PC-9 (cell line): ENCODE data around the gene OSTN. TPM values are rescaled to one million over a fixed set of nuclear protein-coding genes. Genes with fewer than 3 reads are reported as not detected.

Experiments
- BruUV-seq: library from RNA; stranded (reverse); fragments of 400-500 nt; replicated peaks from 2 replicates; lab custom pipeline; 2021; lab: Mats Ljungman, UMichigan
- CTCF ChIA-PET: fragments of 300-600 bp; sonication (Branson Sonifier 250); formaldehyde crosslinking; loops from one replicate; lab custom pipeline; 2022; ENCODE audit warnings: antibody characterized with exemption; lab: Charles Lee
- POLR2A ChIA-PET: fragments of 300-600 bp; sonication (Branson Sonifier 250); formaldehyde crosslinking; loops from one replicate; lab custom pipeline; 2022; ENCODE audit warnings: antibody characterized with exemption; ENCODE audit not compliant: unreplicated experiment; lab: Charles Lee
- DNase-seq, 2 experiments: peaks; one replicate each; pipeline versions ENCODE4 v3.0.0 to v3.0.0-alpha.2; 2015 to 2022; ENCODE audit warnings: mixed read lengths in 1 of 2
- H2AFZ ChIP-seq: fragments of 200-600 bp; sonication (generic); 2 replicates; pipeline ENCODE4 v1.8.1; 2017; ENCODE audit warnings: antibody characterized with exemption
- H3F3A ChIP-seq: fragments of 200-600 bp; sonication (generic); 2 replicates; pipeline ENCODE4 v1.8.1; 2017; ENCODE audit warnings: antibody characterized with exemption, mild to moderate bottlenecking, low read depth; ENCODE audit not compliant: insufficient read depth
- H3K27ac ChIP-seq: fragments of 200-600 bp; sonication (generic); 2 replicates; pipeline ENCODE4 v1.6.1; 2016; ENCODE audit warnings: mixed run types
- H3K27me3 ChIP-seq: fragments of 200-600 bp; sonication (generic); 2 replicates; pipeline ENCODE4 v1.6.1; 2016; ENCODE audit warnings: low read depth, mixed run types; ENCODE audit not compliant: insufficient read depth
- H3K36me3 ChIP-seq: fragments of 200-600 bp; sonication (generic); 2 replicates; pipeline ENCODE4 v1.6.1; 2016; ENCODE audit warnings: low read depth, mixed run types
- H3K4me1 ChIP-seq: fragments of 200-600 bp; sonication (generic); replicated peaks from 2 replicates; pipeline ENCODE4 v1.6.1; 2016; ENCODE audit warnings: mixed run types; ENCODE audit not compliant: insufficient read depth
- H3K4me2 ChIP-seq: fragments of 200-600 bp; sonication (generic); 2 replicates; pipeline ENCODE4 v1.6.1; 2017; ENCODE audit warnings: mixed run types
- H3K4me3 ChIP-seq: fragments of 200-600 bp; sonication (generic); 2 replicates; pipeline ENCODE4 v1.6.1; 2016; ENCODE audit warnings: mixed run types
- H3K79me2 ChIP-seq: fragments of 200-600 bp; sonication (generic); 2 replicates; pipeline ENCODE4 v1.6.1; 2017; ENCODE audit warnings: low read depth, mixed run types
- H3K9me2 ChIP-seq: fragments of 200-600 bp; sonication (generic); 2 replicates; pipeline ENCODE4 v1.8.1; 2017; ENCODE audit warnings: mild to moderate bottlenecking; ENCODE audit not compliant: insufficient read depth
- H3K9me3 ChIP-seq: fragments of 200-600 bp; sonication (generic); 2 replicates; pipeline ENCODE4 v1.8.1; 2016; ENCODE audit warnings: low read depth; ENCODE audit not compliant: insufficient read depth
- H4K20me1 ChIP-seq: fragments of 200-600 bp; sonication (generic); 2 replicates; pipeline ENCODE4 v1.8.1; 2017; ENCODE audit not compliant: insufficient read depth
- EZH2 ChIP-seq: fragments of 200-600 bp; sonication (generic); IDR thresholded peaks from 2 replicates; pipeline ENCODE4 v1.8.0; 2017; ENCODE audit warnings: antibody characterized with exemption, low read depth
- intact Hi-C: fragments of 100-400 bp; cut with micrococcal nuclease; formaldehyde crosslinking; loops from one replicate; pipeline ENCODE4 v1.10.0; 2022; ENCODE audit not compliant: unreplicated experiment
- total RNA-seq: library from RNA; stranded (reverse); gene quantifications from 2 replicates; pipeline ENCODE4 v1.2.3, GENCODE V29; 2021
- TF ChIP-seq, protein P1 (sequence below): fragments of 200-600 bp; sonication (generic); conservative IDR thresholded peaks from 2 replicates; pipeline ENCODE4 v1.6.1; 2017; ENCODE audit warnings: mixed run types, antibody characterized with exemption, mild to moderate bottlenecking, moderate library complexity

The OSTN gene
- total RNA-seq, 1 experiment from 2014 or later = not detected

DNA sequence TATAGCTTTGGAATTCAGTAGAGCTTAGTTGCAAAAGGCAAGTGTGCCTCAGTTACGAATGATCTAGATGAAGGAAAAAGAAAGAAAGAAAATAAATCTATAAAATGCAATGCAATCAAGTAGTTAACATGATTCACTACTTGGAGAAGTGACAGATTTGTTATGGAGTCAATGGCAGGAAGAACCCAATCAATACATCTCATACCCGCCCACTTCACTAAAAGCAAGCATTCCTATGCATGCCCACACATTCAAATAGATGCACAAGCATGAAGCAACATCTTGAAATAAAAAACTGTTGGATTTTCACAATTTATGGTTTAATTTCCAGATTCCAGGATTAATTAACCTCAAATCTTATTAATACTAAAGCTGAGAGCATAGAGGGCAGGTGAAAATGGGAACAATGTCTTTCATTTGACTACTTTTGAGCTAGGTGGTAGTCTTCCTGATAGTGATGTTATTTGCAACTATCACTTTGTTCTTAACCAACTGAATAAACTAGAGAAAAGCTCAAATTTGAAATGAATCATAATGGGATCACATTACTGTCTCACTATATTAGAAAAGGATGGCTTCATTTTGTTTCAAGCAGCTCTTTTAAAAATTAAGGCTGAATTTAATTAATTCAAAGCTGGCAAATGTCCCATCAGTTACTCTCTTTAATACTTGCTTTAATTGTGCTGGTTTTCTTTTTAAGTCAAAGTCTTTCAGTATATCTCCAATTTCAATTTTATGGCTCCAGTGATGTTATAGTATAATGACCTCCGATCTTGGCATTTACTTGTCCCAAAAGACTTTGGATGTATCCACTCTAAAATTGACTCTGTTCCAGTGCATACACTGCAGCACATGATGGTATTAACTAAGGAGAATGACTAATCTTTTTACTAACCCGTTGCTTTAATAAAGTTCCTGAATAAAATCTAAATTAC lies 83.5 kb downstream of the OSTN start:
- DNase-seq = peak in 1 of 2 experiments; percentile 18

DNA sequence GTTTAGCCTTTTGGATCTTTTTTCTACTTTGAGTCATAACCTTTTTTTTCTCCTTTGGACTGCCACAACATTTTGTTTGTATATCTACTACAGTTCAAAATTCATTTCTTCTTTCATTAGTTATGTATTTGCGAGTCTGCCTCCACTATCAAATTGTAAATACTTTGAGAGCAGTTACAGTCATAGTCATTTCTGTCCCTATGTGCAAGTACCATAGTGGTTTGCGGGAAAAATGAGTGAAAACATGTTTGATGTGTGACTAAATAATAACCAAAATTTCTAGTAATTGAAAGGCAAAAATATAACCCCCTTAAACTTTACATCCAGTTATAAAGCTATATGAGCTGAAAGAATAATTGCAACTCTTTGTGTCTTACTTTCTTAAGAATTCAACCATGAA lies 84.4 kb downstream of the OSTN start:
- H4K20me1 ChIP-seq = no peaks in the 10 kb centered on the region
- no peaks in the 10 kb centered on the region; the same call in 1 of the 2 replicates for H3F3A ChIP-seq
- no peak overlapping the region for H3K27ac ChIP-seq
- peaks cover 4% of the 10 kb centered on the region for H3K9me3 ChIP-seq
- H3K27me3 ChIP-seq = no peaks in the 10 kb centered on the region
- intact Hi-C loops = no loop called here
- no peak overlapping the region for H3K4me2 ChIP-seq
- BruUV-seq = no TSS peak
- H3K9me2 ChIP-seq = no peaks in the 10 kb centered on the region
- no peaks in the 10 kb centered on the region for H3K4me1 ChIP-seq
- H3K36me3 ChIP-seq = no peaks in the 10 kb centered on the region
- no peaks in the 10 kb centered on the region for H3K79me2 ChIP-seq
- POLR2A ChIA-PET = interaction anchor here (0.6 kb wide), 1 partner anchor 1211 kb away, joined by 3 read pairs; no protein-coding TSS in a partner anchor
- no peak overlapping the region for H2AFZ ChIP-seq
- peak in 1 of 2 experiments; percentile 8 for DNase-seq
- no peak for TF ChIP-seq EZH2
- TF ChIP-seq, protein P1, sequence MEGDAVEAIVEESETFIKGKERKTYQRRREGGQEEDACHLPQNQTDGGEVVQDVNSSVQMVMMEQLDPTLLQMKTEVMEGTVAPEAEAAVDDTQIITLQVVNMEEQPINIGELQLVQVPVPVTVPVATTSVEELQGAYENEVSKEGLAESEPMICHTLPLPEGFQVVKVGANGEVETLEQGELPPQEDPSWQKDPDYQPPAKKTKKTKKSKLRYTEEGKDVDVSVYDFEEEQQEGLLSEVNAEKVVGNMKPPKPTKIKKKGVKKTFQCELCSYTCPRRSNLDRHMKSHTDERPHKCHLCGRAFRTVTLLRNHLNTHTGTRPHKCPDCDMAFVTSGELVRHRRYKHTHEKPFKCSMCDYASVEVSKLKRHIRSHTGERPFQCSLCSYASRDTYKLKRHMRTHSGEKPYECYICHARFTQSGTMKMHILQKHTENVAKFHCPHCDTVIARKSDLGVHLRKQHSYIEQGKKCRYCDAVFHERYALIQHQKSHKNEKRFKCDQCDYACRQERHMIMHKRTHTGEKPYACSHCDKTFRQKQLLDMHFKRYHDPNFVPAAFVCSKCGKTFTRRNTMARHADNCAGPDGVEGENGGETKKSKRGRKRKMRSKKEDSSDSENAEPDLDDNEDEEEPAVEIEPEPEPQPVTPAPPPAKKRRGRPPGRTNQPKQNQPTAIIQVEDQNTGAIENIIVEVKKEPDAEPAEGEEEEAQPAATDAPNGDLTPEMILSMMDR = no peak
- no peak overlapping the region for H3K4me3 ChIP-seq
- CTCF ChIA-PET = no interaction called here

More for the DNA sequence above, 83.5 kb downstream of the OSTN start:
- CTCF ChIA-PET = no interaction called here
- no peaks in the 10 kb centered on the region for H3K27me3 ChIP-seq
- H3K79me2 ChIP-seq = no peaks in the 10 kb centered on the region
- BruUV-seq = no TSS peak
- H3K9me3 ChIP-seq = no peaks in the 10 kb centered on the region; the same call in none of the 2 replicates
- no peaks in the 10 kb centered on the region for H3K9me2 ChIP-seq
- intact Hi-C loops = no loop called here
- H3F3A ChIP-seq = no peaks in the 10 kb centered on the region; the same call in 1 of the 2 replicates
- H2AFZ ChIP-seq = no peak overlapping the region
- no peak overlapping the region for H3K27ac ChIP-seq
- H3K4me1 ChIP-seq = no peaks in the 10 kb centered on the region
- H3K4me2 ChIP-seq = no peak overlapping the region
- H4K20me1 ChIP-seq = no peaks in the 10 kb centered on the region
- TF ChIP-seq EZH2 = no peak
- TF ChIP-seq, protein P1 = no peak
- H3K36me3 ChIP-seq = no peaks in the 10 kb centered on the region
- POLR2A ChIA-PET = no interaction called here
- no peak overlapping the region for H3K4me3 ChIP-seq

DNA sequence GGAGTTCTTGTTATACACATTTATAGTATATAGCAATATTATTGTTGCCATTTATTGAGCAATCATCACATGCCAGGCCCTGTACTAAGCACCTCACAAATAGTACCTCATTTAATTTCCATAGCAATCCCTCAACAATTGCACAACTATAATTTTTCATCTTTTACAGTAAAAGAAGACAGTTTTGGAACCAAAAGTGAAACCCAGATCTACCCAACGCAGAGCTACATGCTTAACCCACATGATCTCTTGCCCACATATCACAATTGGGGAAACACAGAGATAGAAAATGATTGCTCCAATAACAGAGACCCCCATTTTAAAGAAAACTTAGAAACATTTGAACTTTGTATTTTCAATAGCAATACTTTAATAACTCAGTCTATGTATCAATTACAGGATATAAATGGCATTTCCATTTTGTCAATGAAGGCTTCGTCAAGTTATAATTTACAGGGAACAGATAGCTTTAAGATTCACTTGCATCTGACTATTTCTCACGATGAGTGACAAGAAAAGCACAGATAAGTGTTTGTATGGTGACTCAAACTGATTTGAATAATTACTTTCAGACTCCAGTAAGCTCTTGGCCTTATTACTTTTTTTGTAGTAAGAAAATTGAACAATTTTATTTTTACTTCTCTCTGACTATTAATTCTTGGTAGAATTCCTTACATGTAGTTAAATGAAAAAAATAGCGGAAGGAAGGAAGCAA lies 91.4 kb downstream of the OSTN start:
- no peak overlapping the region for H3K4me3 ChIP-seq
- no peak overlapping the region for H2AFZ ChIP-seq
- ChIA-PET POLR2A (no interaction called here), CTCF (no interaction called here)
- no peaks in the 10 kb centered on the region for H3F3A ChIP-seq
- H3K27ac ChIP-seq = no peak overlapping the region
- H3K4me2 ChIP-seq = no peak overlapping the region
- no peaks in the 10 kb centered on the region for H3K79me2 ChIP-seq
- H3K9me2 ChIP-seq = no peaks in the 10 kb centered on the region
- H3K4me1 ChIP-seq = no peaks in the 10 kb centered on the region
- TF ChIP-seq EZH2 = no peak
- TF ChIP-seq, protein P1 = no peak
- DNase-seq = peak in 1 of 2 experiments; percentile 30
- 0 out of 2 replicates have a peak, but pooled peaks cover 4% of the 10 kb centered on the region for H3K9me3 ChIP-seq
- intact Hi-C loops = no loop called here
- H3K27me3 ChIP-seq = no peaks in the 10 kb centered on the region
- BruUV-seq = no TSS peak
- no peaks in the 10 kb centered on the region for H4K20me1 ChIP-seq
- no peaks in the 10 kb centered on the region for H3K36me3 ChIP-seq
